Measurements from ENCODE around the gene PPARG. TPM values are rescaled to one million over a fixed set of nuclear protein-coding genes. Genes with fewer than 3 reads are reported as not detected.

Gene PPARG
- total and polyA plus RNA-seq, 8 donors, result 0.88 to 6.2 (median 2.2) TPM

DNA sequence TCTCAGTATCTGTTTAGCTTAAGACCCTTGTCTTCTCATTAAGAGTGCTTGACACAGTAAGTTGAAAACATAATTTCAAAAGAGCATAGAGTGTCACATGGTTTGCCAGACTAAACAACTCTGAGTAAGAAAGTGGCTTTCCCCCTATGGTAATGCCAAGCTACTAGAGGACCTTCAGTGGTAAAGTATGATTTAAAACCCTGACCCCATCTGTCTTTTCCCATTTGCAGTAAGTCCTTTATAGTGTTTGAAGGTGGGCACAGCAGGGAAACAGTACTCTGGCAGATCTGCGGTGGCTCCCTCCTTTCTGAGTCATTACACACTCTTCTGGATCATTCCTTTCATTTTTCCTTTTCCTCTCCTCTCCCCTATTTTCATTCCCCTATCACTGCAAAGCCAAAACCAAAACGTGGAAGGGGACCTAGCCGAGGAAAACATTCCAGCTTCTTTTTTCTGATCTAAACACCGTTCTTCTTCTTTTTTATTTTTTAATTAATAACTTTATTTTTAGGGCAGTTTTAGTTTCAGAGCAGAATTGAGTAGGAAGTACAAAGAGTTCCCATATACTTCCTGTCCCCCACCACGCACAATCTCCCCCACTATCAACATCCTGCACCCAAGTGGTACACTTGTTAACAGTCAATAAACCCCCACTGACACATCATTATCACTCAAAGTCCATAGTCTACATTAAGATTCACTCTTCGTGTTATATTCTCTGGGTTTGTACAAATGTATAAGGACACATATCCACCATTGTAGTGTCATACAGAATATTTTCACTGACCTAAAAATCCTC lies 74.7 kb downstream of the PPARG start:
- DNase-seq (no peak), FAIRE-seq (no peak), ATAC-seq (no peak)
- Histone ChIP-seq H3K27ac (no peak overlapping the region), H3K4me1 (no peaks in the 10 kb centered on the region), H3K4me3 (no peak overlapping the region), H3K36me3 (no peaks in the 10 kb centered on the region), H3K9me3 (no peaks in the 10 kb centered on the region), H3K27me3 (no peaks in the 10 kb centered on the region)
- TF ChIP-seq, protein P1, sequence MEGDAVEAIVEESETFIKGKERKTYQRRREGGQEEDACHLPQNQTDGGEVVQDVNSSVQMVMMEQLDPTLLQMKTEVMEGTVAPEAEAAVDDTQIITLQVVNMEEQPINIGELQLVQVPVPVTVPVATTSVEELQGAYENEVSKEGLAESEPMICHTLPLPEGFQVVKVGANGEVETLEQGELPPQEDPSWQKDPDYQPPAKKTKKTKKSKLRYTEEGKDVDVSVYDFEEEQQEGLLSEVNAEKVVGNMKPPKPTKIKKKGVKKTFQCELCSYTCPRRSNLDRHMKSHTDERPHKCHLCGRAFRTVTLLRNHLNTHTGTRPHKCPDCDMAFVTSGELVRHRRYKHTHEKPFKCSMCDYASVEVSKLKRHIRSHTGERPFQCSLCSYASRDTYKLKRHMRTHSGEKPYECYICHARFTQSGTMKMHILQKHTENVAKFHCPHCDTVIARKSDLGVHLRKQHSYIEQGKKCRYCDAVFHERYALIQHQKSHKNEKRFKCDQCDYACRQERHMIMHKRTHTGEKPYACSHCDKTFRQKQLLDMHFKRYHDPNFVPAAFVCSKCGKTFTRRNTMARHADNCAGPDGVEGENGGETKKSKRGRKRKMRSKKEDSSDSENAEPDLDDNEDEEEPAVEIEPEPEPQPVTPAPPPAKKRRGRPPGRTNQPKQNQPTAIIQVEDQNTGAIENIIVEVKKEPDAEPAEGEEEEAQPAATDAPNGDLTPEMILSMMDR (IDR thresholded peaks at IDR 0.05), result no peak
- intact Hi-C loops (cut with DNase I), result no loop called here
- 41 to 48% methylated on average over 6 of the region's 6 CpGs for WGBS, 2 donors

DNA sequence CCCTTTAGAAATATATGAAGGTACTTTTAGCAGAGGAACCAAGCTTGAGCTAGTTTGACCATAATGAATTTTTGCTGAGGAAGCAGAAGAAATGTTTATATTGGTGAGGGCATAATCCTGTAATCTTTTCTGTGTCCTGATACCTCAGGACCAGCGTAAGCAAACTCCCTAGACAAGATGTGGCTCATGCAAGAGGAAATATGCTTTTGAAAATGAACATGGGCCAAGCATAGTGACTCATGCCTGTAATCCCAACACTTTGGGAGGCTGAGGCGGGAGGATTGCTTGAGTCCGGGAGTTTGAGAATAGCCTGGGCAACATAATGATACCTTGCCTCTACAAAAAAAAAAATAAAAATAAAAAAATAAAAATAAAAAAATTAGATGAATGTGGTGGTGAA lies 78.5 kb downstream of the PPARG start:
- 73 to 89% methylated on average over 3 of the region's 3 CpGs for WGBS, 2 donors
- DNase-seq (no peak), ATAC-seq (no peak), FAIRE-seq (no peak)
- Histone ChIP-seq H3K4me1 (no peaks in the 10 kb centered on the region), H3K4me3 (no peak overlapping the region), H3K27me3 (no peaks in the 10 kb centered on the region), H3K36me3 (no peaks in the 10 kb centered on the region), H3K27ac (no peak overlapping the region), H3K9me3 (no peaks in the 10 kb centered on the region)
- TF ChIP-seq, protein P1 (IDR thresholded peaks at IDR 0.05), result no peak
- intact Hi-C loops (cut with DNase I), result no loop called here

DNA sequence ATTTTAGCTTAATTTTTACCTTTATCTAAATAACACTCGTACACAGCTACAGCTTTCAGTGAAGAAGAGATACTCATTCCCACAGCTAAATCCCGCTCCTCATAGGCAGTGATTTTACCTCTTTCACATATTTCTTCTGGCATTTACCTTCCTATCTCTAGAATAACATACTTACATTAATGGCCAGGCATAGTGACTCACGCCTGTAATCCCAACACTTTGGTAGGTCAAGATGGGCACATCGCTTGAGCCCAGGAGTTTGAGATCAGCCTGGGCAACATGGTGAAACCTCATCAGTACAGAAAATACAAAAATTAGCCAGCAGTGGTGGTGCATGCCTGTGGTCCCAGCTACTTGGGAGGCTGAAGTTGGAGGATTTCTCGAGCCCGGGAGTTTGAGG lies 80.2 kb downstream of the PPARG start:
- Histone ChIP-seq H3K4me1 (no peaks in the 10 kb centered on the region), H3K9me3 (no peaks in the 10 kb centered on the region), H3K27me3 (no peaks in the 10 kb centered on the region), H3K4me3 (no peak overlapping the region), H3K36me3 (no peaks in the 10 kb centered on the region), H3K27ac (no peak overlapping the region)
- FAIRE-seq (no peak), DNase-seq (no peak), ATAC-seq (no peak)
- intact Hi-C loops (cut with DNase I), result no loop called here
- 80 to 88% methylated on average over 6 of the region's 6 CpGs for WGBS, 2 donors
- TF ChIP-seq, protein P1 (IDR thresholded peaks at IDR 0.05), result no peak

DNA sequence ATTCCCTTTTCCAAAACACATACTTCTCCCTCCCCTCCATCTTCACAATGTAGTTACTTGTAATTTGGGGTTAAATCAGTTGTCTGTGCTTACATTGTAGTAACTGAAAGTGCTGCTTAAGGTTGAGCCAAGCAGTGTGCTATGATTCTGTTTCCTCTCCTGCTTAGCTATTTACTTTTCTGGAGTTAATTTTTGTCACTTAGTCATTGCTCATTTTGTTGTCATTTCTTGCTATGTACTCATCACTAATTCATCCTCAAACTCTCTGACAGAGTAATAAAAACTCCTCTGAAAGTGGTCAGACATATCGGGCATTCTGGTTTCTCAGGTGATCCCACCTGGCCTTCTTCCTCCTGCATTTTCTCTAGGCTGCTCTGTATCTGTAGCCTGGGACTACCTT lies 80.7 kb downstream of the PPARG start:
- no peak for ATAC-seq
- no peaks in the 10 kb centered on the region for H3K27me3 ChIP-seq
- no peaks in the 10 kb centered on the region for H3K36me3 ChIP-seq
- no peaks in the 10 kb centered on the region for H3K4me1 ChIP-seq
- no peak for DNase-seq
- TF ChIP-seq, protein P1 (IDR thresholded peaks at IDR 0.05), result no peak
- no peak overlapping the region for H3K27ac ChIP-seq
- 69% methylated on average over 1 of the region's 1 CpG for WGBS, 2 donors
- FAIRE-seq, result no peak
- H3K9me3 ChIP-seq, result no peaks in the 10 kb centered on the region
- intact Hi-C loops (cut with DNase I), result no loop called here
- H3K4me3 ChIP-seq, result no peak overlapping the region

DNA sequence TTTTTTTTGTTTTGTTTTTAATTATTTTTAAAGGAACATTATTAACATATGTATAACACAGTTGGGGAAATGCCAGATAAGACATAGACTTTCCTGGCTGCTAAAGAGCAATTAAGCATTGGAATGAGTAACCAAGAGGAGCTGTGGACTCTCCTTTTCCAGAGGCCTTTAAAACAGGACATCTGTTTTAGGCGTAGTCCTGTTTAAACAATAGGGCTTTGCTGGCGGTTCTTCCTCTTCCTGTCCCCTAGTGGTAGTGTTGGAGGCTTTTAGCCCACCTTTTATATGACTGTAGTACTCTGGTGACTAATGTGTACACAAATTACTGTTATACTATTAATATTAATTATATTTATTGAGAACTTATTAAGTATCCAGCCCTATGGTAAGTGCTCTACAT lies 81.9 kb downstream of the PPARG start:
- Histone ChIP-seq H3K4me3 (no peak overlapping the region), H3K27me3 (no peaks in the 10 kb centered on the region), H3K36me3 (no peaks in the 10 kb centered on the region), H3K4me1 (no peaks in the 10 kb centered on the region), H3K9me3 (no peaks in the 10 kb centered on the region), H3K27ac (no peak overlapping the region)
- 58 to 61% methylated on average over 2 of the region's 2 CpGs for WGBS, 2 donors
- DNase-seq (no peak), ATAC-seq (no peak), FAIRE-seq (peak; percentile 86)
- TF ChIP-seq, protein P1 (IDR thresholded peaks at IDR 0.05), result no peak
- intact Hi-C loops (cut with DNase I), result no loop called here

All from pancreas (tissue), 10 donors.